Measurements from ENCODE around the gene FAM13C.

Gene FAM13C

GRCh38 chr10:59206204-59206720, 156.1 kb downstream of the FAM13C start:
- TF ChIP-seq CTCF (IDR thresholded peaks at IDR 0.05), result no peak

Data from LNCAP (cell line).